Measurements from ENCODE around the gene TIGAR. TPM values are rescaled to one million over a fixed set of nuclear protein-coding genes. Genes with fewer than 3 reads are reported as not detected.

Gene TIGAR
- total and polyA plus RNA-seq, 2 of the 8 experiments (the other 6 are each of a cell fraction or from before 2014, with no cell fraction given) = 3.8 to 26.4 TPM

DNA sequence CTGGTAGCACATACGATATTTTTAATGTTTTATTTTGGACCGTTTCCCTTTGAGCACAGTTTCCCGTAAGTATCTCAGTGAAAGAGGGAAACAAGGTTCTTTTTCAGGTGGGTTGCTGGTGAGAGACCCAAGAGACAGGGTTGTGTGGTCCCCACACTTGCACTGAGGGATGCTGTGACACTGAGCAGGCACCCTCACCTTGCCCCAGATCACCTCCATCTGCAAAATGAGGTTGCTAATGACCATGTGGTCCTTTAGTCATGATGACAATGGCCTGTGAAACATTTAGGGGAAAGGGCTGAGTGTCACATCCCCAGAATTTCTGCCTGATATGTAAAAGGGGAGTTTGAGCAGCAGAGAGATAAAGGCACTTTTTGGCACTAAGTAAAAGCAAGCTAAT, 43.2 kb upstream of the TIGAR start:
- peak overlapping the region; percentile 51; the same call in 1 of the 2 replicates for H4K8ac ChIP-seq (ENCODE audit: extremely low read depth, insufficient read depth, low read length)
- FAIRE-seq (no peak), DNase-seq (ENCODE audit: low read depth in 1 of 2, low spot score in 2 of 2) (no peak)
- no peak overlapping the region for H2AFZ ChIP-seq (ENCODE audit: low read length)
- H2AK5ac ChIP-seq (ENCODE audit: low read depth, low read length) = no peak overlapping the region
- H3K27me3 ChIP-seq (replicated peaks in 1 of 4; ENCODE audit: control insufficient read depth in 3 of 4, extremely low read depth in 1 of 4, insufficient read depth in 3 of 4, low read length in 3 of 4) = peaks cover 0 to 4% (median 3%) of the 10 kb centered on the region in 4 experiments; a peak in 5 of 7 replicates
- peaks cover 41 to 68% (median 58%) of the 10 kb centered on the region in 4 experiments for H3K36me3 ChIP-seq (ENCODE audit: control insufficient read depth in 2 of 4, insufficient read depth in 4 of 4, low read length in 3 of 4)
- H3K23me2 ChIP-seq (ENCODE audit: low read depth, low read length) = peaks cover 10% of the 10 kb centered on the region; the same call in 1 of the 2 replicates
- H3K4ac ChIP-seq (replicated peaks; ENCODE audit: insufficient read length, low read depth, low read length) = no peak overlapping the region
- 86% methylated on average over 3 of the region's 3 CpGs; no CpG with 5 or more reads in 1 of the 2 experiments for WGBS, 2 experiments (ENCODE audit: extremely low coverage in 1 of 2, insufficient coverage in 1 of 2, insufficient read length in 1 of 2, insufficient replicate concordance in 2 of 2, low coverage in 1 of 2, low lambda C conversion rate in 2 of 2, missing lambda C conversion rate in 1 of 2)
- H3K9me3 ChIP-seq (ENCODE audit: insufficient read depth in 2 of 2, low read depth in 1 of 2, low read length in 1 of 2) = no peaks in the 10 kb centered on the region
- no peak for TF ChIP-seq SIX5 (IDR thresholded peaks at IDR 0.05; ENCODE audit: low read depth, low read length)
- peak in 1 of 2 experiments; percentile 8; a peak in 1 of 3 replicates for TF ChIP-seq POLR2A (IDR thresholded peaks at IDR 0.05; ENCODE audit: control extremely low read depth in 1 of 2, low read depth in 2 of 2, low read length in 2 of 2)
- H3K18ac ChIP-seq (ENCODE audit: extremely low read depth, low read length) = no peak overlapping the region
- H3K9ac ChIP-seq (replicated peaks in 1 of 4; ENCODE audit: extremely low read depth in 1 of 4, low read depth in 3 of 4, low read length in 3 of 4) = no peak overlapping the region
- no peak overlapping the region for H4K5ac ChIP-seq (ENCODE audit: insufficient read length, low read depth, low read length)
- H4K91ac ChIP-seq (replicated peaks; ENCODE audit: insufficient read length, low read length) = no peak overlapping the region
- H3K4me1 ChIP-seq (replicated peaks in 1 of 4; ENCODE audit: control insufficient read depth in 3 of 4, insufficient read depth in 4 of 4, low read length in 3 of 4) = peaks cover 1 to 23% (median 12%) of the 10 kb centered on the region in 4 experiments
- H3K79me1 ChIP-seq (ENCODE audit: low read depth, low read length) = peaks cover 15% of the 10 kb centered on the region; the same call in 1 of the 2 replicates
- no peak overlapping the region for H2BK120ac ChIP-seq (replicated peaks; ENCODE audit: low read depth, low read length)
- CTCF ChIA-PET (ENCODE audit: partially characterized antibody) = interaction anchor here (0.8 to 6.7 kb wide), 44 partner anchors 8 to 964 kb away, joined by 3 to 52 read pairs (median 4); no protein-coding TSS in a partner anchor
- H3K4me3 ChIP-seq (ENCODE audit: extremely low read depth in 1 of 4, insufficient read depth in 2 of 4, low read depth in 3 of 4, low read length in 4 of 4) = no peak overlapping the region; a peak in 1 of 8 replicates
- no peak overlapping the region for H3K23ac ChIP-seq (ENCODE audit: insufficient read length)
- no peak overlapping the region for H3K14ac ChIP-seq (ENCODE audit: insufficient read length)
- no peak overlapping the region for H3K27ac ChIP-seq (ENCODE audit: low read depth, low read length)
- POLR2A ChIA-PET (ENCODE audit: partially characterized antibody) = interaction anchor here (0.8 to 29.3 kb wide), 15 partner anchors 10 to 250 kb away, joined by 3 to 531 read pairs (median 5); no protein-coding TSS in a partner anchor
- no peak overlapping the region; the same call in 1 of the 2 replicates for H2BK5ac ChIP-seq (ENCODE audit: low read depth, low read length)
- peaks cover 18 to 41% of the 10 kb centered on the region in 2 experiments for H4K20me1 ChIP-seq (replicated peaks in 1 of 2; ENCODE audit: control insufficient read depth in 1 of 2, insufficient read depth in 2 of 2, low read length in 2 of 2)
- H2BK12ac ChIP-seq (ENCODE audit: low read depth, low read length) = no peak overlapping the region
- no peak overlapping the region for H3K56ac ChIP-seq (replicated peaks; ENCODE audit: insufficient read length, low read depth, low read length)
- peaks cover 7 to 89% of the 10 kb centered on the region in 2 experiments; a peak in 3 of 4 replicates for H3K79me2 ChIP-seq (ENCODE audit: control insufficient read depth in 1 of 2, insufficient read depth in 2 of 2, low read length in 2 of 2)
- H3K4me2 ChIP-seq (ENCODE audit: insufficient read depth in 1 of 2, low read depth in 2 of 2, low read length in 2 of 2) = no peak overlapping the region; a peak in 1 of 4 replicates
- no peak overlapping the region for H2BK20ac ChIP-seq (ENCODE audit: low read length)
- no peak overlapping the region for H2BK15ac ChIP-seq (ENCODE audit: low read length)
